Measurements from ENCODE around the gene TMEM150C. TPM values are rescaled to one million over a fixed set of nuclear protein-coding genes. Genes with fewer than 3 reads are reported as not detected.

TMEM150C gene
- total RNA-seq, 2 experiments from 2014 or later = not detected

DNA sequence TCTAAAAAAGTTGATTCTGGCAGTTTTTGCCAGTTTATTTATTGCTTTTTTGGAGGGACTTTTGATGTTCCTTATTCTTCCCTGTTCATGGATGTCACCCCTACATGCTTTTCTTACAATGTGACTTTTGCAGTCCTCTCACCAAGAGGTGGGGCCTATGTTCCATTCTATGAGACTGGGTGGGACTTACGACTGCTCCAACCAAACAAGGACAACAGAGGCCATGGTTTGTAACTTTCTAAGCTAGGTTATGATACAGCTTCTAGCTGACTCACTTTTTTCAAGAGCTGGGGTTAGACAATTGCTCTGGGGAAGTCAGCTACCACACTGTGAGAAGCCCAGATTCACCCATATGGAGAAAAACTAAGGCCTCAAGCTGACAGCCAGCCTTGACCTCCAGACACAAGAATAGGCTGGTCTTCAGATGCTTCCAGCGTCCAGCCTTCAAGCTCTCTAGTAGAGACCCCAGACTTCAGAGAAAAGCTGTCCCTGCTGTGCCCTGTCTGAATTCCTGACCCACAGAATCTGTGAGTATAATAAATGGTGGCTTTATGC, 91.9 kb downstream of the TMEM150C start:
- Mint-ChIP-seq H3K4me3 (no peak overlapping the region), H3K27me3 (no peaks in the 10 kb centered on the region), H3K27ac (no peak overlapping the region), H3K9me3 (ENCODE audit: low read depth) (no peaks in the 10 kb centered on the region), H3K4me1 (no peaks in the 10 kb centered on the region), H3K36me3 (peaks cover 12% of the 10 kb centered on the region)
- CTCF ChIA-PET = no interaction called here
- ATAC-seq (no peak), DNase-seq (no peak)

- H3K27ac Mint-ChIP-seq = no peak overlapping the region
- CTCF ChIA-PET = interaction anchor here (1.0 kb wide), 1 partner anchor 272 kb away, joined by 3 read pairs; no protein-coding TSS in a partner anchor
- peaks cover 19% of the 10 kb centered on the region for H3K36me3 Mint-ChIP-seq
- H3K9me3 Mint-ChIP-seq (ENCODE audit: low read depth) = no peaks in the 10 kb centered on the region
- DNase-seq (no peak), ATAC-seq (no peak)
- H3K4me3 Mint-ChIP-seq = no peak overlapping the region
- no peaks in the 10 kb centered on the region for H3K27me3 Mint-ChIP-seq
- H3K4me1 Mint-ChIP-seq = no peaks in the 10 kb centered on the region
Measured at GRCh38 chr4:82467471-82467870, 94.3 kb downstream of the TMEM150C start.

GRCh38 chr4:82463221-82463620, 98.6 kb downstream of the TMEM150C start:
- ATAC-seq = no peak
- Mint-ChIP-seq H3K4me3 (no peak overlapping the region), H3K27ac (no peak overlapping the region), H3K4me1 (peaks cover 5% of the 10 kb centered on the region), H3K27me3 (no peaks in the 10 kb centered on the region), H3K9me3 (ENCODE audit: low read depth) (no peaks in the 10 kb centered on the region), H3K36me3 (peaks cover 28% of the 10 kb centered on the region)
- no peak for DNase-seq
- CTCF ChIA-PET = no interaction called here

GRCh38 chr4:82462415-82462831, 99.4 kb downstream of the TMEM150C start:
- Mint-ChIP-seq H3K27ac (no peak overlapping the region), H3K4me3 (no peak overlapping the region), H3K9me3 (ENCODE audit: low read depth) (no peaks in the 10 kb centered on the region), H3K27me3 (no peaks in the 10 kb centered on the region), H3K36me3 (peaks cover 31% of the 10 kb centered on the region), H3K4me1 (peaks cover 5% of the 10 kb centered on the region)
- CTCF ChIA-PET = interaction anchor here (0.9 to 1.6 kb wide), 4 partner anchors 10 to 365 kb away, joined by 3 to 6 read pairs (median 4); no protein-coding TSS in a partner anchor
- DNase-seq (peak; percentile 90), ATAC-seq (peak; percentile 94)

DNA sequence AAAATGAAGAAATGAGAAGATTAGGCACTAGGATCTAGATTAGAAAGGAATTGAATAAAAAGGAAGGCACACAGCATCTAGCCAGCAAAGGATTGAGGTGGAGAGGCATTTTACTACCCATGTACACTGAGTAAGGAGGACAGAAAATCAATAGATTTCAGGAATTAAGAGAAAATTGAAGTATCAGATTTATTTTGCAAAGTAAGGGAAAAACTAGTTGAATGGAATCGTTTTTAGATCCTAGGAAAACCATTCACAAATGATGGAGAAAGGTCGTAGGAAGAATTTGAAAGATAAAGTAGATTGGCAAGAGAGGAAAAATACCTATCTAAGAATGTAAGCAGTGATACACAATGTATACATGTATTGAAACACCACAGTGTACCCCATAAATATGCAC, 100.1 kb downstream of the TMEM150C start:
- peaks cover 34% of the 10 kb centered on the region for H3K36me3 Mint-ChIP-seq
- H3K27ac Mint-ChIP-seq = no peak overlapping the region
- ATAC-seq = no peak
- H3K27me3 Mint-ChIP-seq = no peaks in the 10 kb centered on the region
- DNase-seq = no peak
- H3K4me1 Mint-ChIP-seq = peaks cover 5% of the 10 kb centered on the region
- no peaks in the 10 kb centered on the region for H3K9me3 Mint-ChIP-seq (ENCODE audit: low read depth)
- CTCF ChIA-PET = interaction anchor here (1.0 to 1.6 kb wide), 3 partner anchors 10 to 279 kb away, joined by 3 to 6 read pairs (median 4); no protein-coding TSS in a partner anchor
- H3K4me3 Mint-ChIP-seq = no peak overlapping the region

DNA sequence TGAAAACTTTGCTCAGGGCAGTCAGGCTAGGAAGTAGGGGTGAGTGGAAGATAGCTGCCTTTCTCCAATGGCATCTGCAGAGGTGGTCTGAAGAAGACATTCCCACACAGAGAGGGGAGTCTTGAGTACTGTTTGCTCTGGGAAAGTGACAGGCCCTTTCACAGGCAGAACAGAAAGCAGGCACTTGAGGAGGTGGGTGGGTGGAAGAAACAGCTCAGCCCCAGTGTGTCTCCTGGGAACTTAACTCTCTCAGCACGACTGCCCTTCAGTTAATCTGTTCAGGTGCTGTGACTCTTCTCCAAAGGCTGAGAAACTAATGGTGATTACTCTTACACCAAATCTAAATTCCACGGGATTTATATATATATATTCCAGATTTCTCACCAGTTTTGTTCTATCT, 103.1 kb downstream of the TMEM150C start:
- DNase-seq (no peak), ATAC-seq (no peak)
- Mint-ChIP-seq H3K4me1 (peaks cover 5% of the 10 kb centered on the region), H3K27ac (no peak overlapping the region), H3K27me3 (no peaks in the 10 kb centered on the region), H3K9me3 (ENCODE audit: low read depth) (no peaks in the 10 kb centered on the region), H3K36me3 (peaks cover 38% of the 10 kb centered on the region), H3K4me3 (no peak overlapping the region)
- CTCF ChIA-PET = no interaction called here

GRCh38 chr4:82457266-82457665, 104.5 kb downstream of the TMEM150C start:
- no peak for ATAC-seq
- peaks cover 5% of the 10 kb centered on the region for H3K4me1 Mint-ChIP-seq
- H3K4me3 Mint-ChIP-seq = no peak overlapping the region
- DNase-seq = no peak
- H3K36me3 Mint-ChIP-seq = peaks cover 39% of the 10 kb centered on the region
- H3K9me3 Mint-ChIP-seq (ENCODE audit: low read depth) = no peaks in the 10 kb centered on the region
- CTCF ChIA-PET = interaction anchor here (1.2 kb wide), 1 partner anchor 282 kb away, joined by 3 read pairs; no protein-coding TSS in a partner anchor
- H3K27me3 Mint-ChIP-seq = no peaks in the 10 kb centered on the region
- H3K27ac Mint-ChIP-seq = peak overlapping the region; percentile 24

DNA sequence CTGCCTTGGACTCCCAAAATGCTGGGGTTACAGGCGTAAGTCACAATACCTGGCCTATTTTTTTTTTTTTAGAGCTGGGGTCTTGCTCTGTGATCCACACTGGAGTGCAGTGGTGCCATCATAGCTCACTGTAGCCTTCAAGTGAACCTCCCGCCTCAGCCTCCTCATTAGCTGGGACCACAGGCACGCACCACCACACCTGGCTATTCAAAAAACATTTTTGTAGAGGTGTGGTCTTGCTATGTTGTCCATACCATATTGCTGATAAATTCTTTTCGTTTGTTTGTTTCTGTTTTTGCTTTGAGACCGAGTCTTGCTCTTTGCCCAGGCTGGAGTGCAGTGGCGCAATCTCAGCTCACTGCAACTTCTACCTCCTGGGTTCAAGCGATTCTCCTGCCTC, 109.8 kb downstream of the TMEM150C start:
- H3K4me1 Mint-ChIP-seq = peaks cover 7% of the 10 kb centered on the region
- no peak overlapping the region for H3K27ac Mint-ChIP-seq

DNA sequence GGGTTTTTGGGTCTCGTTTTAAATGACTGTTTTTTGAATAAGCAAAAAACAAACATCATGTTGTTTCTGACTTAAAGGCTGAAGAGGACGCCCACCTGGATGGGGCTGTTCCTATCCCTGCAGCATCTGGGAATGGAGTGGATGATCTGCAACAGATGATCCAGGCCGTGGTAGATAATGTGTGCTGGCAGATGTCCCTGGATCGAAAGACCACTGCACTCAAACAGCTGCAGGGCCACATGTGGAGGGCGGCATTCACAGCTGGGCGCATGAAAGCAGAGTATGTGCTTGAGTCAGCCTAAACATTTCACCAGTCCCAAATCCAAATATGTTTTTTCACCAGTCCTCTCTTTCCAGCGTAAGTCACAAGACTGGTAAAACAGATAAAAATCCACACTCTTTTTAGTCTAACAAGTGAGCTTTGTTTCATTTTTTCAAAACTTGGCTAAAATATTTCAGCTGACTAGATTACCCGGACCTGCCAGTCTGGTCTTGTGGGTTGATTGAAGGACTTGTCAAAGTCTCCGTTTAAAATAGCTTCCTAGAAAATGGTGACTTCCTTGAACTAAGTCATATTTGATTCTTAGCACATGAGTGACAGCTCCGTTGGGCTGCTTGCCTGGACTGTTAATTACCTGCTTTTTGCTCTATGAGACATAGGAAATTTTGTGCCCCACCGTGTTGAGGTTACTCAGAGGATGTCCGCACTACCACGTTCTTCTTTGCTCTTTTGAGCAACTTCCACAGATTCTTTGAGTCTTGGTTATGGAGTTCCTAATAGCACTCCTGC, 110.6 kb downstream of the TMEM150C start:
- H3K9me3 Mint-ChIP-seq (ENCODE audit: low read depth) = no peaks in the 10 kb centered on the region
- ATAC-seq = no peak
- peaks cover 50% of the 10 kb centered on the region for H3K36me3 Mint-ChIP-seq
- H3K4me3 Mint-ChIP-seq = no peak overlapping the region
- DNase-seq = no peak
- H3K4me1 Mint-ChIP-seq = peaks cover 7% of the 10 kb centered on the region
- no peak overlapping the region for H3K27ac Mint-ChIP-seq
- CTCF ChIA-PET = no interaction called here
- H3K27me3 Mint-ChIP-seq = no peaks in the 10 kb centered on the region

More for the DNA sequence above, 109.8 kb downstream of the TMEM150C start:
- DNase-seq (no peak), ATAC-seq (no peak)
- CTCF ChIA-PET = interaction anchor here (1.0 kb wide), 1 partner anchor 10 kb away, joined by 4 read pairs; no protein-coding TSS in a partner anchor
- no peak overlapping the region for H3K4me3 Mint-ChIP-seq
- H3K27me3 Mint-ChIP-seq = no peaks in the 10 kb centered on the region
- H3K36me3 Mint-ChIP-seq = peaks cover 54% of the 10 kb centered on the region
- H3K9me3 Mint-ChIP-seq (ENCODE audit: low read depth) = no peaks in the 10 kb centered on the region

GRCh38 chr4:82447886-82448285, 113.9 kb downstream of the TMEM150C start:
- H3K9me3 Mint-ChIP-seq (ENCODE audit: low read depth) = no peaks in the 10 kb centered on the region
- no peak for ATAC-seq
- DNase-seq = no peak
- peaks cover 10% of the 10 kb centered on the region for H3K4me1 Mint-ChIP-seq
- no peak overlapping the region for H3K4me3 Mint-ChIP-seq
- H3K27me3 Mint-ChIP-seq = no peaks in the 10 kb centered on the region
- H3K36me3 Mint-ChIP-seq = peaks cover 41% of the 10 kb centered on the region
- H3K27ac Mint-ChIP-seq = no peak overlapping the region
- CTCF ChIA-PET = interaction anchor here (1.3 kb wide), 1 partner anchor 19 kb away, joined by 3 read pairs; no protein-coding TSS in a partner anchor

- Mint-ChIP-seq H3K27ac (no peak overlapping the region), H3K4me3 (no peak overlapping the region)
- ATAC-seq = no peak
Measured at GRCh38 chr4:82439088-82439487, 122.7 kb downstream of the TMEM150C start.

GRCh38 chr4:82437285-82438005, 124.3 kb downstream of the TMEM150C start:
- DNase-seq = no peak
- CTCF ChIA-PET = interaction anchor here (1.4 kb wide), 1 partner anchor 9 kb away, joined by 7 read pairs; no protein-coding TSS in a partner anchor
- H3K27ac Mint-ChIP-seq = no peak overlapping the region
- H3K9me3 Mint-ChIP-seq (ENCODE audit: low read depth) = no peaks in the 10 kb centered on the region
- no peak for ATAC-seq
- no peak overlapping the region for H3K4me3 Mint-ChIP-seq
- H3K4me1 Mint-ChIP-seq = peaks cover 46% of the 10 kb centered on the region
- no peaks in the 10 kb centered on the region for H3K27me3 Mint-ChIP-seq
- peaks cover 54% of the 10 kb centered on the region for H3K36me3 Mint-ChIP-seq

More at GRCh38 chr4:82439088-82439487, 122.7 kb downstream of the TMEM150C start:
- CTCF ChIA-PET = no interaction called here
- Mint-ChIP-seq H3K4me1 (peaks cover 31% of the 10 kb centered on the region), H3K36me3 (peaks cover 45% of the 10 kb centered on the region), H3K9me3 (ENCODE audit: low read depth) (no peaks in the 10 kb centered on the region), H3K27me3 (no peaks in the 10 kb centered on the region)
- no peak for DNase-seq

DNA sequence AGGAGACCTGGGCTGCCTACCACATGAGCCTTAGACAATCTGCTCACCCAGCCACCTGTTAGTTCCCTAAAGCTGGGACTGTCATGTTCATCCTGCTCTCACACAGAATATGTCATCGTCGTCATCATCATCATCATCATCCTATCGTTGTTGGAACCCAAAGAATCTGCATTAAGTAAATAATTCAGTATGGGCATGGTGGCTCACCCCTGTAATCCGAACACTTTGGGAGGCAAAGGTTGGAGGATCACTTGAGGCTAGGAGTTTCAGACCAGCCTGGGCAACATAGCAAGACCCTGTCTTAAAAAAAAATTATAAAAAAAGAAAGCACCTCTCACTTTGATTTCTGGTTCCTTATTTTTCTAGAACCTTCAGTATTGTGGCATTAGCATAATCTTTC, 125.0 kb downstream of the TMEM150C start:
- Mint-ChIP-seq H3K27me3 (no peaks in the 10 kb centered on the region), H3K4me1 (peaks cover 52% of the 10 kb centered on the region), H3K4me3 (no peak overlapping the region), H3K9me3 (ENCODE audit: low read depth) (no peaks in the 10 kb centered on the region), H3K27ac (no peak overlapping the region), H3K36me3 (peaks cover 51% of the 10 kb centered on the region)
- CTCF ChIA-PET = no interaction called here
- ATAC-seq (no peak), DNase-seq (no peak)

All from activated CD8-positive, alpha-beta memory T cell treated with anti-CD3 and anti-CD28 coated beads, Interleukin-2, amount 10 ng/mL, durations not matched to agents 7 days and 5 days (primary cell).